Hepatocyte (in vitro differentiated cells): ENCODE results near the gene ATP8A2.

Experiments
- EZH2 ChIP-seq: fragments of 200-600 bp; sonication (generic); IDR thresholded peaks from 2 replicates; pipeline ENCODE4 v1.6.1; 2016; ENCODE audit warnings: antibody characterized with exemption, mild to moderate bottlenecking, borderline replicate concordance
- EZH2phosphoT487 ChIP-seq: fragments of 200-600 bp; sonication (generic); IDR thresholded peaks from one replicate; pipeline ENCODE4 v1.6.1; 2018; ENCODE audit warnings: antibody characterized with exemption, mild to moderate bottlenecking, low read depth, moderate library complexity; ENCODE audit not compliant: unreplicated experiment, severe bottlenecking
- TF ChIP-seq, protein P1 (sequence below): fragments of 200-600 bp; sonication (generic); IDR thresholded peaks from 2 replicates; pipeline ENCODE4 v1.5.1; 2016; ENCODE audit warnings: antibody characterized with exemption, mild to moderate bottlenecking; ENCODE audit not compliant: poor library complexity

DNA sequence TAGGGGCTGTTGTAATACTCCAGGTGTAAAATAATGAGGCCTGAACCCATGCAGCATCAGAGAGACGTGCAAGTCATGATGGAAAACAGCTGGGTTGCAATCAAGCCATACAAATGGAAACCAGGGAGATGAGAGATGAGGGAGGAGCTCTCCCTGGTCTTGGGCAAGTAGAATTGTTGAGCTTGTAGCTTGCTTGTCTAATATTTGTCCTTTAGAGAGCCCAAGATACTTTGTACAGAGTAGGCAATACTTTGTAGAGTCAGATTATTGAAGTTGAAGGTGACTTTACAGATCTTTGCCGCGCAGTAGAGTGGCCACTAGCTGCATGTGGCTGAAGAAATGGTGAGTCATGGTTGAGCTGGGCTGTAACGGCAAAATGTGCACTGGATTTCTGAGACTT, 8.3 kb downstream of the ATP8A2 start:
- TF ChIP-seq, protein P1, sequence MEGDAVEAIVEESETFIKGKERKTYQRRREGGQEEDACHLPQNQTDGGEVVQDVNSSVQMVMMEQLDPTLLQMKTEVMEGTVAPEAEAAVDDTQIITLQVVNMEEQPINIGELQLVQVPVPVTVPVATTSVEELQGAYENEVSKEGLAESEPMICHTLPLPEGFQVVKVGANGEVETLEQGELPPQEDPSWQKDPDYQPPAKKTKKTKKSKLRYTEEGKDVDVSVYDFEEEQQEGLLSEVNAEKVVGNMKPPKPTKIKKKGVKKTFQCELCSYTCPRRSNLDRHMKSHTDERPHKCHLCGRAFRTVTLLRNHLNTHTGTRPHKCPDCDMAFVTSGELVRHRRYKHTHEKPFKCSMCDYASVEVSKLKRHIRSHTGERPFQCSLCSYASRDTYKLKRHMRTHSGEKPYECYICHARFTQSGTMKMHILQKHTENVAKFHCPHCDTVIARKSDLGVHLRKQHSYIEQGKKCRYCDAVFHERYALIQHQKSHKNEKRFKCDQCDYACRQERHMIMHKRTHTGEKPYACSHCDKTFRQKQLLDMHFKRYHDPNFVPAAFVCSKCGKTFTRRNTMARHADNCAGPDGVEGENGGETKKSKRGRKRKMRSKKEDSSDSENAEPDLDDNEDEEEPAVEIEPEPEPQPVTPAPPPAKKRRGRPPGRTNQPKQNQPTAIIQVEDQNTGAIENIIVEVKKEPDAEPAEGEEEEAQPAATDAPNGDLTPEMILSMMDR, result no peak
- TF ChIP-seq EZH2phosphoT487 (no peak), EZH2 (no peak)
